Subcutaneous abdominal adipose tissue (tissue), 5 donors: ENCODE measurements around the gene CCDC3.

Experiments used
- H3K27ac ChIP-seq: one replicate; pipeline ENCODE4 v1.7.0; 2013; ENCODE audit warnings: low read depth, mild to moderate bottlenecking, inconsistent platforms, low read length, moderate library complexity
- H3K27me3 ChIP-seq, 5 donors: one replicate each; pipeline ENCODE4 v1.7.0; 2013; ENCODE audit warnings: low read length in 5 of 5, inconsistent platforms in 1 of 5; ENCODE audit not compliant: control insufficient read depth in 5 of 5, insufficient read depth in 4 of 5
- H3K36me3 ChIP-seq, 5 donors: one replicate each; pipeline ENCODE4 v1.7.0; 2013; ENCODE audit warnings: low read length in 5 of 5; ENCODE audit not compliant: control insufficient read depth in 5 of 5, insufficient read depth in 5 of 5
- H3K4me1 ChIP-seq, 5 donors: one replicate each; pipeline ENCODE4 v1.7.0; 2013; ENCODE audit warnings: low read length in 5 of 5, mild to moderate bottlenecking in 3 of 5, moderate library complexity in 1 of 5; ENCODE audit not compliant: control insufficient read depth in 5 of 5, insufficient read depth in 5 of 5
- H3K4me3 ChIP-seq, 5 donors: one replicate each; pipeline ENCODE4 v1.7.0; 2013; ENCODE audit warnings: low read length in 5 of 5, low read depth in 1 of 5
- H3K9ac ChIP-seq, 5 donors: one replicate each; pipeline ENCODE4 v1.7.0; 2013; ENCODE audit warnings: low read length in 5 of 5, mild to moderate bottlenecking in 4 of 5, moderate library complexity in 3 of 5
- H3K9me3 ChIP-seq, 5 donors: one replicate each; pipeline ENCODE4 v1.7.0; 2013; ENCODE audit warnings: low read length in 5 of 5; ENCODE audit not compliant: control insufficient read depth in 5 of 5
- donor health status: healthy.
- donor health status: healthy.
- donor health status: healthy.
- donor health status: healthy.
- donor health status: healthy.

The CCDC3 gene

DNA sequence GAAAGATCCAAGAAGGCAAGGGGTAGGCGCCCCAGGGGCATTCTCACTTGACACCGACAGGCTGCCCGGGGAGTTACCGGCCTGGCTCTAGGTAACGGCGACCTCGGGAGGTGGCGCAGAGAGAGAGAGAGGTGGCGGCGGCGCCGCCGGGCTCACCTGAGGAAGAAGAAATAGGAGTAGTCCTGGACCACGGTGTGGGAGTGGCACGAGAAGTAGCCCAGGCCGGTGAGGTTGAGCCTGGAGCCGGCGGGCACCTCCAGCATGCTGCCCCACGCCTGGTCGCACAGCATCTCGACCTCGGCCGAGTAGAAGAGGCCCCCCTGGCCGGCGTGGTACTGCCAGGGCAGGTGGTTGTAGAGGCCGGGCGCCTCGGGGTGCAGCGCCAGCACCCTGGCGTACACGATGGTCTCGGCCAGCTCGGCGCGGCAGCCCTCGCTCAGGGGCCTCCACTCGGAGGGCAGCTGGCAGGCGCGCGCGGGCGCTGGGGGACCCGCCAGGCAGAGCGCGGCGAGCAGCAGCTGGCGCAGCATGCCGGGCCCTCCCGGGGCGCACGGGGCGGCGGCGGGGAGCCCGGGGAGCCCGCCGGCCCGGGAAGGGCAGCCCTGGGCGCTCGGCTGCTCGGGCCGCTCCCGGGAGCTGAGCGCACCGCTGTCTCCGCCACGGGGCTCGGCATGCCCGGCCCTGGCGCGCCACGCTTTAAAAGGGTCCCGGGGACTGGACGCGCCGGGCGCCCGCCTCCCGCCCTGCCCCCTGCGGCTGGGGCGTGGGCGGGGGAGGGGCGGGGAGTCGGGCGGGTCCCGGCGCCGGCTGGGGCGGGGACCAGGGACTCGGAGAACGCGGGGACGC is at the start of gene CCDC3:
Gene CCDC3 (minus strand): TSS at position 673 of the 846 bp plus-strand sequence. CDS start 143 bp downstream, at position 530.
- Histone ChIP-seq H3K4me1 (peaks cover 0 to 36% (median 20%) of the 10 kb centered on the region in 5 donors), H3K9ac (peak within 1 kb of the TSS in 4 of 5 donors; percentile 5 to 57 (median 40)), H3K36me3 (peaks cover 0 to 5% (median 2%) of the 10 kb centered on the region in 5 donors), H3K27ac (no peak within 1 kb of the TSS), H3K9me3 (no peaks in the 10 kb centered on the region), H3K4me3 (peak within 1 kb of the TSS; percentile 53 to 73 (median 63)), H3K27me3 (peaks cover 0 to 3% (median 0%) of the 10 kb centered on the region in 5 donors)

DNA sequence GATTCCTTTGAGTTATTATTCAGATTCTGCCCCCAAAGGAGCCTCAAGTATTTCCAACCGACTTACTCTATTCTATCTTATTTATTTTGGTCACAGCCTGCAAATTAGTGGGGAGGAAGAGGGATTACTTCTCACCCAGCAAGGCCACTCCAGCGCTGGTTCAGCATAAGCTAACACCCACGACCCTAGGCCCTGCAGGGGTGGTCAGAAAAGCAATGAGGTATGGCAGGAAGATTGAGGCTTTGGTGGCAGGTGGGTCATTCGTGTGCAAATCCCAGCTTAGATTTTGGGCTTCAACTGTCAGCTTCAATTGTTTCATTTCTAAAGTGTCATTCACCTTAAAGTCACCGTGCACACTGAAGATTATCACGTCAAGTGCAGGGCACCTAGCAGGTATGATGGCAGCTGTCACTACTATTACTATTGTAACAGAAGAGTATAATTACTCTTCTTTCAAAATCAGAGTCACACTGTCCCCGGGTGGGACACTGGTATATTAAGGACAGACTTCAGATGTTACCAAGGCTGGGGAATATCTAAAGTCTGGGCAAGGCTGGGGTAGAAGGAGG is 49.7 kb upstream of the CCDC3 start:
- Histone ChIP-seq H3K27ac (no peak overlapping the region), H3K9me3 (no peaks in the 10 kb centered on the region), H3K4me3 (no peak overlapping the region), H3K27me3 (no peaks in the 10 kb centered on the region), H3K36me3 (no peaks in the 10 kb centered on the region), H3K4me1 (peaks cover 0 to 13% (median 0%) of the 10 kb centered on the region in 5 donors), H3K9ac (no peak overlapping the region)

GRCh38 chr10:13049774-13050420 is 48.4 kb upstream of the CCDC3 start:
- Histone ChIP-seq H3K9me3 (no peaks in the 10 kb centered on the region), H3K27me3 (no peaks in the 10 kb centered on the region), H3K9ac (no peak overlapping the region), H3K4me3 (no peak overlapping the region), H3K4me1 (peaks cover 0 to 13% (median 0%) of the 10 kb centered on the region in 5 donors), H3K36me3 (no peaks in the 10 kb centered on the region), H3K27ac (no peak overlapping the region)

DNA sequence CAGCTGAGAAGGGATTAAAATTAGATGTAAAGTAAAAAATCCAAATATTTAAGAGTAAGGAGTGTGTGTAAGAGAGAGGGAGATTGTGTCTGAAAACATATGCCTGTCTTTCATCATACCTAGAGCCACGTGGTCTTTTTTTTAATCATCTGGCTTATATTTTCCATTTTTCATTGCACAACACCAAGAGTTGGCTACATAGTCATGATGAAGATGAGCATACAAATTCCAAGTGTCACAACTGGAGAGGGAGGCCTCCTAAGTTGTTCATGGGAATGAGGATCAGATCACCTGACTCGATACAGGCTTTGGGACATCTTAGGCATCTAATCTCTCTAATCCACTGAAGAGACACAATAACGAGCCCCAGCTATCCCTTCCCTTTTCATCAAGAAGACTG is 47.2 kb upstream of the CCDC3 start:
- no peaks in the 10 kb centered on the region for H3K36me3 ChIP-seq
- no peak overlapping the region for H3K27ac ChIP-seq
- no peaks in the 10 kb centered on the region for H3K9me3 ChIP-seq
- H3K27me3 ChIP-seq = no peaks in the 10 kb centered on the region
- H3K4me3 ChIP-seq = no peak overlapping the region
- H3K4me1 ChIP-seq = peaks cover 0 to 13% (median 0%) of the 10 kb centered on the region in 5 donors
- H3K9ac ChIP-seq = no peak overlapping the region

DNA sequence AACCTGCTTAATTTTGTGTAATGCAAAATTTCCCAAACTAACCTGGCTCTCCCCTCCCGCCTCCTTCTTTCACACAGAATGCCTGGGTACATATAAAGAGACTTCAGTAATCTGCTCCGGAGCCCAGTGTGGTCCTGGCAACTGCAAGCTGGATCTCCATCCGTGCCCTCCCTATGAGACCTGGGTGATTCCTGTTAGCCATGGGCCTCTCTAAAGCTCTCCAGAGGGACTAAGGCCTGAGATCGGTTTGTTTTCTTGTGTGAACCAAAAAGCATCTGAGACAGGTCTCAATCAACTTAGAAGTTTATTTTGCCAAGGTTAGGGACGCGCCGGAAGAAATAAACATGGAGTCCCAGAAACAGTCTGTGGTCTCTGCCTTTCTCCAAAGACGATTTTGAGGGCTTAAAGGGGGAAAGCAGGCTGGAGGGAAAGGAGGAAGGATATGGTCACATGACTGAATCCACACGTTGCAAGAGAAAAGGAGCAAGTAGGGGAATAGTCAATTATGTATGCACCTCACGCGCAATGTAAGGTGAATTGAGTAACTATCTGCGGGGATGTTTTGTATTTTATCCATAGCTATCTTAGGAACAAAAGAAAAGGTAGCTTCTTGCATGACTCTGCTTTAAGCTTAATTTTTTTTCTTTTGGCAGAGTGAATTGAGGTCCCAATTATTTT is 46.2 kb upstream of the CCDC3 start:
- peaks cover 0 to 3% (median 0%) of the 10 kb centered on the region in 5 donors for H3K9me3 ChIP-seq
- no peak overlapping the region for H3K27ac ChIP-seq
- H3K36me3 ChIP-seq = no peaks in the 10 kb centered on the region
- no peak overlapping the region for H3K4me3 ChIP-seq
- H3K9ac ChIP-seq = no peak overlapping the region
- H3K27me3 ChIP-seq = no peaks in the 10 kb centered on the region
- peaks cover 0 to 13% (median 0%) of the 10 kb centered on the region in 5 donors for H3K4me1 ChIP-seq

DNA sequence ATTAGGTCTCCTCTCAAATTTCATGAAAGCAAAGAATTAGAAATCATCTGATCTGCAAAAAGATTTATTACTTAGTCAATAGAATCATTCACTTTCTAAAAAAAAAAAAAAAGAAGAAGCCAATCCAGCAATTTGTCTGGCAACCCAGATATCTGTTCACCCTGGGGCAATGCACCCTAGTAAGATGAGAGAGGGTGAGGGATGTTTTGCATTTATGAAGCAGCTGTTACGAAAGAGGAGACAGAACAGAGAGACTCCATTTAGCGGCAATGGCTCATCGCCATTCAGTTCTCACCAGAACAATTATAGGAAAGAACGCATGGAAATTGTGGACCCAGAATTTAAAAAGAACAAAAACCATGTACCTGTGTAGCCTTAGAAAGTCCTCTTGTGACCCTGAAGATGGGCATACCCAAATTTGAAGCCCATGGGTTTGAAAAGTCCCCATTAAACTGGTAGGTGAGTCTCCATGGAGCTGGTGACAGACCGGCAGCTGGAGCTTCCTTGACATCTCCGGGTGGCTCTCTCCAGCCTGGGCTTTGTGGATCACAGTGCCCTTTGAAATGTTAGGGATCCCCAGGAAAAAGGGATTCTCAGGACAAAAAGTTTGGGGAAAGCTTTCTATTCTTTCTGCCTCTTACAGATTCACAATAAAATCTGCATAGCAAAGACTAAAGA is 45.5 kb upstream of the CCDC3 start:
- no peak overlapping the region for H3K27ac ChIP-seq
- H3K9me3 ChIP-seq = peaks cover 0 to 3% (median 0%) of the 10 kb centered on the region in 5 donors
- no peaks in the 10 kb centered on the region for H3K36me3 ChIP-seq
- no peak overlapping the region for H3K9ac ChIP-seq
- H3K27me3 ChIP-seq = no peaks in the 10 kb centered on the region
- H3K4me1 ChIP-seq = peaks cover 0 to 13% (median 0%) of the 10 kb centered on the region in 5 donors
- no peak overlapping the region for H3K4me3 ChIP-seq

- H3K9ac ChIP-seq = no peak overlapping the region
- no peaks in the 10 kb centered on the region for H3K27me3 ChIP-seq
- no peak overlapping the region for H3K4me3 ChIP-seq
- peaks cover 0 to 6% (median 0%) of the 10 kb centered on the region in 5 donors for H3K4me1 ChIP-seq
- H3K36me3 ChIP-seq = no peaks in the 10 kb centered on the region
- H3K9me3 ChIP-seq = peaks cover 0 to 3% (median 0%) of the 10 kb centered on the region in 5 donors
- H3K27ac ChIP-seq = no peak overlapping the region
These were observed 42.0 kb upstream of the CCDC3 start for GRCh38 chr10:13043520-13043919.

GRCh38 chr10:13039761-13040160 is 38.2 kb upstream of the CCDC3 start:
- no peak overlapping the region for H3K27ac ChIP-seq
- peaks cover 0 to 3% (median 0%) of the 10 kb centered on the region in 5 donors for H3K27me3 ChIP-seq
- H3K9ac ChIP-seq = no peak overlapping the region
- no peak overlapping the region for H3K4me3 ChIP-seq
- no peaks in the 10 kb centered on the region for H3K4me1 ChIP-seq
- peaks cover 0 to 3% (median 0%) of the 10 kb centered on the region in 5 donors for H3K9me3 ChIP-seq
- H3K36me3 ChIP-seq = no peaks in the 10 kb centered on the region

- H3K4me1 ChIP-seq = no peaks in the 10 kb centered on the region
- no peaks in the 10 kb centered on the region for H3K36me3 ChIP-seq
- no peak overlapping the region for H3K4me3 ChIP-seq
- H3K27me3 ChIP-seq = peaks cover 0 to 3% (median 0%) of the 10 kb centered on the region in 5 donors
- H3K9me3 ChIP-seq = peaks cover 0 to under 1% (median 0%) of the 10 kb centered on the region in 5 donors
- H3K9ac ChIP-seq = no peak overlapping the region
- H3K27ac ChIP-seq = no peak overlapping the region
These were observed 36.9 kb upstream of the CCDC3 start for GRCh38 chr10:13038391-13038790.
